Left ventricle myocardium inferior (tissue), 1 donor: Measurements from ENCODE around the gene HAS3. TPM values are rescaled to one million over a fixed set of nuclear protein-coding genes. Genes with fewer than 3 reads are reported as not detected.
A peak's percentile ranks its signal among the peaks of the same experiment; 100 is the strongest.

Experiments used
- DNase-seq: peaks from one replicate; pipeline ENCODE4 v3.0.0-alpha.2; 2020
- H3K27ac ChIP-seq: fragments of 200-600 bp; replicated peaks from 2 replicates; pipeline ENCODE4 v1.8.0; 2021
- H3K27me3 ChIP-seq: fragments of 200-600 bp; 2 replicates; pipeline ENCODE4 v1.8.0; 2021; ENCODE audit warnings: low read depth
- H3K36me3 ChIP-seq: fragments of 200-600 bp; 2 replicates; pipeline ENCODE4 v1.8.0; 2021
- H3K4me1 ChIP-seq: fragments of 200-600 bp; 2 replicates; pipeline ENCODE4 v1.8.0; 2021
- H3K4me3 ChIP-seq: fragments of 200-600 bp; 2 replicates; pipeline ENCODE4 v1.8.0; 2021; ENCODE audit warnings: mild to moderate bottlenecking, moderate library complexity
- H3K9me3 ChIP-seq: fragments of 200-600 bp; replicated peaks from 2 replicates; pipeline ENCODE4 v1.8.0; 2021
- CTCF ChIP-seq: fragments of 200-600 bp; IDR thresholded peaks from 2 replicates; pipeline ENCODE4 v1.8.0; 2021; ENCODE audit warnings: antibody characterized with exemption, mild to moderate bottlenecking, borderline replicate concordance
- intact Hi-C: fragments of 100-400 bp; cut with micrococcal nuclease; formaldehyde crosslinking; loops from one replicate; pipeline ENCODE4 v1.11.0; 2022
- total RNA-seq: library from RNA; stranded (reverse); fragmentation: NEBNext Ultra II Directional; extraction: Animal tissue kit (Norgen Biotek cat#: 25700); gene quantifications from one replicate; pipeline ENCODE4 v1.2.1, GENCODE V29; 2021
- donor health status: DM: no; HTN: yes; CAD: no; lungs with severe emphysema.

The HAS3 gene
- total RNA-seq, 1 donor from 2014 or later, result 0.27 TPM

GRCh38 chr16:69084289-69084688, 21.2 kb upstream of the HAS3 start:
- H3K27me3 ChIP-seq, result no peaks in the 10 kb centered on the region
- no peak for TF ChIP-seq CTCF
- no peak overlapping the region for H3K4me3 ChIP-seq
- H3K4me1 ChIP-seq, result peaks cover 12% of the 10 kb centered on the region
- H3K36me3 ChIP-seq, result peaks cover 5% of the 10 kb centered on the region
- H3K27ac ChIP-seq, result no peak overlapping the region
- intact Hi-C loops, result no loop called here
- no peak for DNase-seq
- no peaks in the 10 kb centered on the region for H3K9me3 ChIP-seq

GRCh38 chr16:69085032-69085695, 20.3 kb upstream of the HAS3 start:
- no peak for TF ChIP-seq CTCF
- no peaks in the 10 kb centered on the region for H3K9me3 ChIP-seq
- no peak overlapping the region for H3K4me3 ChIP-seq
- peaks cover 5% of the 10 kb centered on the region for H3K36me3 ChIP-seq
- intact Hi-C loops, result no loop called here
- DNase-seq, result no peak
- peaks cover 15% of the 10 kb centered on the region for H3K4me1 ChIP-seq
- no peak overlapping the region for H3K27ac ChIP-seq
- no peaks in the 10 kb centered on the region for H3K27me3 ChIP-seq

- Histone ChIP-seq H3K36me3 (peaks cover 5% of the 10 kb centered on the region), H3K4me1 (peaks cover 20% of the 10 kb centered on the region), H3K4me3 (no peak overlapping the region), H3K27me3 (peaks cover 3% of the 10 kb centered on the region), H3K27ac (no peak overlapping the region), H3K9me3 (no peaks in the 10 kb centered on the region)
- no peak for DNase-seq
- intact Hi-C loops, result no loop called here
- no peak for TF ChIP-seq CTCF
Observed at GRCh38 chr16:69087161-69087581, 18.3 kb upstream of the HAS3 start.

GRCh38 chr16:69088684-69089083, 16.8 kb upstream of the HAS3 start:
- no peak for DNase-seq
- H3K9me3 ChIP-seq, result no peaks in the 10 kb centered on the region
- intact Hi-C loops, result no loop called here
- peaks cover 5% of the 10 kb centered on the region for H3K36me3 ChIP-seq
- H3K27ac ChIP-seq, result no peak overlapping the region
- H3K4me1 ChIP-seq, result peaks cover 20% of the 10 kb centered on the region
- peaks cover 4% of the 10 kb centered on the region for H3K27me3 ChIP-seq
- H3K4me3 ChIP-seq, result no peak overlapping the region
- no peak for TF ChIP-seq CTCF

GRCh38 chr16:69089091-69089910, 16.2 kb upstream of the HAS3 start:
- Histone ChIP-seq H3K36me3 (peaks cover 5% of the 10 kb centered on the region), H3K4me3 (no peak overlapping the region), H3K27me3 (peaks cover 4% of the 10 kb centered on the region), H3K27ac (peak overlapping the region; percentile 22), H3K9me3 (no peaks in the 10 kb centered on the region), H3K4me1 (peaks cover 17% of the 10 kb centered on the region)
- DNase-seq, result no peak
- TF ChIP-seq CTCF, result no peak
- intact Hi-C loops, result no loop called here
